AG10803 (cell line): ENCODE data around the gene UNC5B.

Experiments used
- DNase-seq: peaks from one replicate; pipeline ENCODE4 v3.0.0; 2010; ENCODE audit warnings: low read depth
- H3K4me3 ChIP-seq: 2 replicates; pipeline ENCODE4 v1.5.1; 2011; ENCODE audit warnings: mild to moderate bottlenecking, low read length, control low read depth
- CTCF ChIP-seq: conservative IDR thresholded peaks from 2 replicates; pipeline ENCODE4 v1.5.1; 2011; ENCODE audit warnings: mild to moderate bottlenecking, low read length, control low read depth, inconsistent platforms

UNC5B gene

GRCh38 chr10:71285986-71286385 lies 73.6 kb downstream of the UNC5B start:
- no peak for DNase-seq
- no peak for TF ChIP-seq CTCF
- H3K4me3 ChIP-seq: no peak overlapping the region

GRCh38 chr10:71286521-71287294 lies 74.3 kb downstream of the UNC5B start:
- H3K4me3 ChIP-seq: no peak overlapping the region
- DNase-seq: no peak
- no peak for TF ChIP-seq CTCF

DNA sequence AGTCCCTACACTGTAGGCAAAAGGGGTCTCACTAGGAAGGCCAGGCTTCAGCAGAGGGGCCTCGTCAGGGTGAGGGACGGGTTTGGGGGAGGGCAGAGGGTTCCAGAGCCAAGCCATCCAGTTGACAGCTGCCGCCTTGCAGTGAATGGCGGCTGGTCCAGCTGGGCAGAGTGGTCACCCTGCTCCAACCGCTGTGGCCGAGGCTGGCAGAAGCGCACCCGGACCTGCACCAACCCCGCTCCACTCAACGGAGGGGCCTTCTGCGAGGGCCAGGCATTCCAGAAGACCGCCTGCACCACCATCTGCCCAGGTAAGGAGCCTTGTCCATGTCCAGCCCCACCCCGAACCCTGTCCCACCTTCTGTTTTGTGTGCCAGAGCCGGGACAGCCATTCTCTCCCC lies 75.1 kb downstream of the UNC5B start:
- no peak overlapping the region for H3K4me3 ChIP-seq
- TF ChIP-seq CTCF: no peak
- DNase-seq: no peak

DNA sequence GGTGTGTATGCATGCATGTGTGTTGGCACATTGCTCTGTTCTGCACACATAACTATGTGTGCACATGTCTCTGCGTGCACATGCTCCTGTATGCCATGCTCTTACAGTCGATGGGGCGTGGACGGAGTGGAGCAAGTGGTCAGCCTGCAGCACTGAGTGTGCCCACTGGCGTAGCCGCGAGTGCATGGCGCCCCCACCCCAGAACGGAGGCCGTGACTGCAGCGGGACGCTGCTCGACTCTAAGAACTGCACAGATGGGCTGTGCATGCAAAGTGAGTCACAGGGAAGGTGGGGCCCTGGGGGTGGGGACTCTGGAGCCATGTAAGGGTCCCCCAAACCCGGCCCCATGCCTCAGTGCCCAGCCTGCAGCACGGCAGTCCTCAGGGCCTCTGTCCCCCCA lies 76.1 kb downstream of the UNC5B start:
- no peak for DNase-seq
- no peak for TF ChIP-seq CTCF
- no peak overlapping the region for H3K4me3 ChIP-seq

GRCh38 chr10:71289421-71290130 lies 77.2 kb downstream of the UNC5B start:
- H3K4me3 ChIP-seq: no peak overlapping the region
- DNase-seq: no peak
- no peak for TF ChIP-seq CTCF

DNA sequence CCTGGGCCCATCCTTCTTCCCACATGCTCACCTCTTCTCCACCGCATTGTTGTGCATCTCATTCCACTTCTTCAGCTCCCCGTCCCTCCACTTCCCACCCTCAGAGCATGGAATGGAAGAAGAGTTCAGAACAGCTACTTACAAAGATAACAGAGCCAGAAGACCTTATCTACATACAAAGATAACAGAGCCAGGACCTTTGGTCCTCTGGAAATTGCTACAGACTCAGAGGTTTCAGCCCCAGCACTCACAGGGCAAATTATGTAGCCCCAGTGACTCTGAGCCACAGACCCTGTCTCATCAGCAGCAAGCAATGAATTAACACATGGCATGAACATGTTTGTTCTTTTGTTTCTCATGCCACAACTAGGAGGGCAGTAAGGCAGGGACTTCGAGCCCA lies 78.0 kb downstream of the UNC5B start:
- no peak for DNase-seq
- TF ChIP-seq CTCF: no peak
- H3K4me3 ChIP-seq: no peak overlapping the region
